Left ventricle myocardium inferior (tissue), 1 donor: ENCODE results near the gene IFI6. TPM values are rescaled to one million over a fixed set of nuclear protein-coding genes. Genes with fewer than 3 reads are reported as not detected.

Experiments used
- DNase-seq: peaks from one replicate; pipeline ENCODE4 v3.0.0-alpha.2; 2020
- H3K27ac ChIP-seq: fragments of 200-600 bp; replicated peaks from 2 replicates; pipeline ENCODE4 v1.8.0; 2021
- H3K27me3 ChIP-seq: fragments of 200-600 bp; 2 replicates; pipeline ENCODE4 v1.8.0; 2021; ENCODE audit warnings: low read depth
- H3K36me3 ChIP-seq: fragments of 200-600 bp; 2 replicates; pipeline ENCODE4 v1.8.0; 2021
- H3K4me1 ChIP-seq: fragments of 200-600 bp; 2 replicates; pipeline ENCODE4 v1.8.0; 2021
- H3K4me3 ChIP-seq: fragments of 200-600 bp; 2 replicates; pipeline ENCODE4 v1.8.0; 2021; ENCODE audit warnings: mild to moderate bottlenecking, moderate library complexity
- H3K9me3 ChIP-seq: fragments of 200-600 bp; replicated peaks from 2 replicates; pipeline ENCODE4 v1.8.0; 2021
- CTCF ChIP-seq: fragments of 200-600 bp; IDR thresholded peaks from 2 replicates; pipeline ENCODE4 v1.8.0; 2021; ENCODE audit warnings: antibody characterized with exemption, mild to moderate bottlenecking, borderline replicate concordance
- intact Hi-C: fragments of 100-400 bp; cut with micrococcal nuclease; formaldehyde crosslinking; loops from one replicate; pipeline ENCODE4 v1.11.0; 2022
- total RNA-seq: library from RNA; stranded (reverse); fragmentation: NEBNext Ultra II Directional; extraction: Animal tissue kit (Norgen Biotek cat#: 25700); gene quantifications from one replicate; pipeline ENCODE4 v1.2.1, GENCODE V29; 2021
- donor health status: DM: no; HTN: yes; CAD: no; lungs with severe emphysema.

Gene IFI6
- total RNA-seq, 1 donor from 2014 or later, result 39.2 TPM

GRCh38 chr1:27626031-27626935, 45.7 kb downstream of the IFI6 start:
- intact Hi-C loops, result no loop called here
- TF ChIP-seq CTCF, result no peak
- H3K27ac ChIP-seq, result peak overlapping the region; percentile 8
- no peak for DNase-seq
- no peak overlapping the region for H3K4me3 ChIP-seq
- H3K4me1 ChIP-seq, result peaks cover 55% of the 10 kb centered on the region
- no peaks in the 10 kb centered on the region for H3K9me3 ChIP-seq
- no peaks in the 10 kb centered on the region for H3K27me3 ChIP-seq
- no peaks in the 10 kb centered on the region for H3K36me3 ChIP-seq

- Histone ChIP-seq H3K4me1 (peaks cover 39% of the 10 kb centered on the region), H3K27ac (no peak overlapping the region)
Observed at GRCh38 chr1:27624467-27625178, 47.4 kb downstream of the IFI6 start.

GRCh38 chr1:27623327-27624212, 48.4 kb downstream of the IFI6 start:
- Histone ChIP-seq H3K27ac (no peak overlapping the region), H3K9me3 (no peaks in the 10 kb centered on the region), H3K36me3 (no peaks in the 10 kb centered on the region), H3K4me3 (no peak overlapping the region), H3K4me1 (peaks cover 28% of the 10 kb centered on the region), H3K27me3 (no peaks in the 10 kb centered on the region)
- TF ChIP-seq CTCF, result no peak
- no peak for DNase-seq
- intact Hi-C loops, result no loop called here

More at GRCh38 chr1:27624467-27625178, 47.4 kb downstream of the IFI6 start:
- H3K4me3 ChIP-seq, result no peak overlapping the region
- TF ChIP-seq CTCF, result no peak
- intact Hi-C loops, result no loop called here
- H3K9me3 ChIP-seq, result no peaks in the 10 kb centered on the region
- H3K27me3 ChIP-seq, result no peaks in the 10 kb centered on the region
- no peak for DNase-seq
- no peaks in the 10 kb centered on the region for H3K36me3 ChIP-seq

- no peaks in the 10 kb centered on the region for H3K36me3 ChIP-seq
- peaks cover 22% of the 10 kb centered on the region for H3K4me1 ChIP-seq
- TF ChIP-seq CTCF, result no peak
- H3K27ac ChIP-seq, result no peak overlapping the region
- intact Hi-C loops, result no loop called here
- no peaks in the 10 kb centered on the region for H3K27me3 ChIP-seq
- no peaks in the 10 kb centered on the region for H3K9me3 ChIP-seq
- no peak overlapping the region for H3K4me3 ChIP-seq
- no peak for DNase-seq
Observed at GRCh38 chr1:27622828-27623227, 49.2 kb downstream of the IFI6 start.
